Kidney glomerular epithelial cell (primary cell): ENCODE data around the gene PAQR7.

Experiments used
- DNase-seq: peaks from one replicate; lab custom pipeline; 2025; lab: John Stamatoyannopoulos, UW

PAQR7 gene

GRCh38 chr1:25902462-25902861 is 27.0 kb upstream of the PAQR7 start:
- DNase-seq, result no peak

GRCh38 chr1:25900219-25900618 is 24.7 kb upstream of the PAQR7 start:
- DNase-seq, result no peak

GRCh38 chr1:25899792-25900191 is 24.3 kb upstream of the PAQR7 start:
- no peak for DNase-seq

- no peak for DNase-seq
Observed at GRCh38 chr1:25898223-25899015, 22.9 kb upstream of the PAQR7 start.

GRCh38 chr1:25897754-25898153 is 22.2 kb upstream of the PAQR7 start:
- no peak for DNase-seq

- DNase-seq, result no peak
Observed at GRCh38 chr1:25896266-25896665, 20.8 kb upstream of the PAQR7 start.

GRCh38 chr1:25895365-25895990 is 20.0 kb upstream of the PAQR7 start:
- DNase-seq, result peak; percentile 80

GRCh38 chr1:25893116-25893515 is 17.6 kb upstream of the PAQR7 start:
- no peak for DNase-seq

GRCh38 chr1:25891606-25892005 is 16.1 kb upstream of the PAQR7 start:
- DNase-seq, result no peak

GRCh38 chr1:25890239-25891034 is 14.9 kb upstream of the PAQR7 start:
- peak; percentile 91 for DNase-seq

- no peak for DNase-seq
Observed at GRCh38 chr1:25889470-25889869, 14.0 kb upstream of the PAQR7 start.

GRCh38 chr1:25888426-25888987 is 13.0 kb upstream of the PAQR7 start:
- DNase-seq, result no peak

- no peak for DNase-seq
Observed at GRCh38 chr1:25885602-25886001, 10.1 kb upstream of the PAQR7 start.

GRCh38 chr1:25881266-25881665 is 5.8 kb upstream of the PAQR7 start:
- no peak for DNase-seq

GRCh38 chr1:25880518-25880917 is 5.0 kb upstream of the PAQR7 start:
- DNase-seq, result no peak

GRCh38 chr1:25879675-25880074 is 4.2 kb upstream of the PAQR7 start:
- no peak for DNase-seq

- DNase-seq, result no peak
Observed at GRCh38 chr1:25878690-25879089, 3.2 kb upstream of the PAQR7 start.

GRCh38 chr1:25877155-25877554 is 1.6 kb upstream of the PAQR7 start:
- DNase-seq, result no peak

GRCh38 chr1:25876693-25877077 is 1.2 kb upstream of the PAQR7 start:
- no peak for DNase-seq

GRCh38 chr1:25875856-25876692 is 566 bp upstream of the PAQR7 start:
- peak; percentile 55 for DNase-seq

GRCh38 chr1:25874635-25875153 is 814 bp downstream of the PAQR7 start:
- DNase-seq, result no peak
